ENCODE results near the gene WDR5. TPM values are rescaled to one million over a fixed set of nuclear protein-coding genes. Genes with fewer than 3 reads are reported as not detected.
A peak's percentile ranks its signal among the peaks of the same experiment; 100 is the strongest.

WDR5 gene
- total RNA-seq, 2 experiments from 2014 or later, result 41.2 to 47.0 TPM

DNA sequence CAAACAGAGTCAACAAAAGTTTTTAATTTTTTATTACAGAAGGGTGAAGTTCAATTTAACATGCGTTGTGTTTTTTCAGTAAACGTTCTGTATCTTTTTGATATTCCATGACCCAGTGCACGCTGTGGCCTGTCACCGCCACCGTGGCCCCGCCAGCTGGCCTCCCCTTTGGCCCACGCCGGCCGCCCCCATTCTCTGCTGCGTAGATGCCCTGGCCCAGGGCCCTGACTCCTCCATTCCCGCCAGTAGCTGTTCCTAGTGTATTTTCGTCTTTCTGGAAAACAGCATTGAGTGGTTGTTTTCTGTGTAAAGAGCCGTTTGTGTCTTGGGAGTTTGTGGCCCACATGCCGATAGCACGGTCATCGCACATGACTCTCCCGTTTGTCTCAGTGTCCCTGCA, 22.4 kb downstream of the WDR5 start:
- Mint-ChIP-seq H3K4me3 (no peak overlapping the region), H3K4me1 (peaks cover 5% of the 10 kb centered on the region), H3K27me3 (no peaks in the 10 kb centered on the region), H3K9me3 (ENCODE audit: low read depth) (no peaks in the 10 kb centered on the region), H3K36me3 (peaks cover 24% of the 10 kb centered on the region), H3K27ac (no peak overlapping the region)
- no peak for ATAC-seq
- no peak for DNase-seq
- CTCF ChIA-PET, result no interaction called here

DNA sequence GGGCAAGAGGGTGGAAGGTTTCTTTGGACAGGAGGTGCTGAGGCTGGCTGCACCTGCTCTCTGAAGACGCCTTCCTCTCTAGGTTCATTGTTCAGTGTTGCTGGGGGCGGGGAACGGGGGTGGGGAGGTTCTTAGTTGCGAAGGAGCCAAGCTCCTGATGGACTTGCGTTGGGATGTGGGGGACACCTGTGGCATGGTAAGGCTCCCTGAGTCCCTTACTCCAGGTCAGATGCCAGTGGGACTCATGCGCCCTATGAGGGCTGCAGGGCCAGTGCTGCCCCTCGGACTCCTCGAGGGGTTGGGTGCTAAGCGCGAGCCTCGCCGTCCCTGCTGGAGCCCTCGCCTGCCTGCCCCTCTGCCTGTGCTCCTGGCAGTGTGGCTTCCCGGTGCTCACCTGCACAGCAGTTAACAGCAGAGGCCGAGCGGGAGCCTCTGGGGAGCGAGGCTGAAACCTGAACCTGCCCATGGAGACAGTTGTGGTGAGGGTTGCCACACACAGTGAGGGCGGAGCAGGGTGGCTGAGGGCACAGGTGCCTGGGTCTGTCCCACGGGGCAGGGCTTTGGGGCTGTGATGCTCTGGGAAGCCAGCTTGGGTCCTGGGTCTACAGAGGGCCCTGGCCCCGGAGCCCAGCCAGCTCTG, 23.0 kb downstream of the WDR5 start:
- no peaks in the 10 kb centered on the region for H3K27me3 Mint-ChIP-seq
- H3K9me3 Mint-ChIP-seq (ENCODE audit: low read depth), result no peaks in the 10 kb centered on the region
- H3K36me3 Mint-ChIP-seq, result peaks cover 24% of the 10 kb centered on the region
- DNase-seq (no peak), ATAC-seq (no peak)
- H3K27ac Mint-ChIP-seq, result no peak overlapping the region
- peaks cover 8% of the 10 kb centered on the region for H3K4me1 Mint-ChIP-seq
- CTCF ChIA-PET, result no interaction called here
- no peak overlapping the region for H3K4me3 Mint-ChIP-seq

DNA sequence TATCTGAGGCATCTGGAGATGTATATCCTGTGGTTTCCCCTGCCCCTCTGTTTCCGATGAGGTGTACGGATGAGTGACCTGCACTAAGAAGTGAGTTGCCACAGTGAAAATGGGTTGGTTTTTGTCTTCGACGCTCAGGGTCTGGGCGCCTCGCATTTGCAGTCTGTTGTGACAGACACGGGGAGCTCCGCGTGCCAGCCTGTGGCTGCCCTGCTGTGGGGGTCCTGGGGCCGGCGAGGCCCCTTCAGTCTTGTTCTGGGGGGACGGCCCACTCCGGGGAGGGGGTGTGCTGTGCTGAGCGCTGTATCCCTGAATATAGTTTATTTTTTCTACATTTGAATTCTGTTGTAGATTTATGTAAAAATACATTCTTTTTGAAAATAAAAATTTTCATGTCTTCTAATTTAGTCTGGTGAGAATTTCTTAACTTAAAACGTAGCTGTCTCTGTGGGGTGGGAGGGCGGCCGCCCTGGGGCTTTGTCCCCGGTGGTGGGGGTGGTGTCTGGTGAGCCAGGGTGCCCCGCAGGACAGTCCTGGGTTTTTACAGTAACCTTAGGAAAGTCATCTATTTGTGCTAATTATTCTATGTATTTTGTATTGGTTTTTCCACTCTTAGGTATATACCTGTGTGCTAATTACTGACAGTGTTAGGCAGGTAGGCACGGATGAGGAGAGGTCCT, 23.8 kb downstream of the WDR5 start:
- no peak for DNase-seq
- Mint-ChIP-seq H3K9me3 (ENCODE audit: low read depth) (no peaks in the 10 kb centered on the region), H3K36me3 (peaks cover 22% of the 10 kb centered on the region), H3K4me3 (no peak overlapping the region), H3K4me1 (peaks cover 8% of the 10 kb centered on the region), H3K27me3 (no peaks in the 10 kb centered on the region), H3K27ac (no peak overlapping the region)
- CTCF ChIA-PET, result no interaction called here
- no peak for ATAC-seq

DNA sequence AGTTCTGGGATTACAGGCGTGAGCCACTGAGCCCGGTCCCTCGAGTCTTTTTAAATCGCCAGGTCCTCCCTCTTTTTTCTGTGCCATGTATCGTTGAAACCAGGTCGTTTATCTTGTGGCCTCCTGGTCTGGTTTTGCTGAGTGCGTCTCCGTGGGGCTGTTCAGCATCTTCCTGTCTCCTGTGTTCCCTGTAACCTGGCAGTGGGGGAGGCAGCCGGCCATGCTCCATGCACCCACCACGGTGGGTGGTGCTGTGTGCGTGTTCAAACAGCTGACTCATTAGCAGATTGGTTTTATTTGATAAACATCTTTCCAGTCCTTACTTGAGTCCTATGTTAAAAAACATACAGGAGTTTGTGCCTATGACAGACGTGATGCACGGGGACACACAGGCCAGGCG, 25.8 kb downstream of the WDR5 start:
- ATAC-seq (no peak), DNase-seq (no peak)
- Mint-ChIP-seq H3K4me1 (peaks cover 20% of the 10 kb centered on the region), H3K4me3 (no peak overlapping the region), H3K9me3 (ENCODE audit: low read depth) (no peaks in the 10 kb centered on the region), H3K27me3 (no peaks in the 10 kb centered on the region), H3K36me3 (peaks cover 15% of the 10 kb centered on the region), H3K27ac (no peak overlapping the region)
- CTCF ChIA-PET, result interaction anchor here (2.0 to 3.6 kb wide), 2 partner anchors 9 to 281 kb away, joined by 6 to 21 read pairs; no protein-coding TSS in a partner anchor

GRCh38 chr9:134162212-134162775, 26.4 kb downstream of the WDR5 start:
- H3K9me3 Mint-ChIP-seq (ENCODE audit: low read depth), result no peaks in the 10 kb centered on the region
- peak overlapping the region; percentile 20 for H3K4me3 Mint-ChIP-seq
- no peak for ATAC-seq
- peaks cover 15% of the 10 kb centered on the region for H3K36me3 Mint-ChIP-seq
- no peaks in the 10 kb centered on the region for H3K27me3 Mint-ChIP-seq
- CTCF ChIA-PET, result interaction anchor here (1.5 to 3.6 kb wide), 5 partner anchors 9 to 281 kb away, joined by 5 to 21 read pairs (median 6); no protein-coding TSS in a partner anchor
- H3K4me1 Mint-ChIP-seq, result peaks cover 20% of the 10 kb centered on the region
- peak overlapping the region; percentile 54 for H3K27ac Mint-ChIP-seq
- no peak for DNase-seq

GRCh38 chr9:134162926-134163370, 27.1 kb downstream of the WDR5 start:
- Mint-ChIP-seq H3K27me3 (no peaks in the 10 kb centered on the region), H3K36me3 (peaks cover 11% of the 10 kb centered on the region), H3K27ac (peak overlapping the region; percentile 54), H3K4me3 (no peak overlapping the region), H3K9me3 (ENCODE audit: low read depth) (no peaks in the 10 kb centered on the region), H3K4me1 (peaks cover 20% of the 10 kb centered on the region)
- CTCF ChIA-PET, result interaction anchor here (1.3 to 3.6 kb wide), 9 partner anchors 8 to 280 kb away, joined by 4 to 21 read pairs (median 7); partner anchors contain the start of gene WDR5
- DNase-seq (no peak), ATAC-seq (no peak)

- Mint-ChIP-seq H3K9me3 (ENCODE audit: low read depth) (no peaks in the 10 kb centered on the region), H3K4me1 (peaks cover 20% of the 10 kb centered on the region), H3K27ac (no peak overlapping the region), H3K27me3 (no peaks in the 10 kb centered on the region), H3K36me3 (peaks cover 6% of the 10 kb centered on the region), H3K4me3 (no peak overlapping the region)
- CTCF ChIA-PET, result interaction anchor here (0.7 to 3.6 kb wide), 9 partner anchors 11 to 279 kb away, joined by 3 to 21 read pairs (median 7); partner anchors contain the start of gene WDR5
- peak; percentile 78 for DNase-seq
- ATAC-seq, result peak; percentile 18
These were observed 27.7 kb downstream of the WDR5 start for GRCh38 chr9:134163371-134164196.

DNA sequence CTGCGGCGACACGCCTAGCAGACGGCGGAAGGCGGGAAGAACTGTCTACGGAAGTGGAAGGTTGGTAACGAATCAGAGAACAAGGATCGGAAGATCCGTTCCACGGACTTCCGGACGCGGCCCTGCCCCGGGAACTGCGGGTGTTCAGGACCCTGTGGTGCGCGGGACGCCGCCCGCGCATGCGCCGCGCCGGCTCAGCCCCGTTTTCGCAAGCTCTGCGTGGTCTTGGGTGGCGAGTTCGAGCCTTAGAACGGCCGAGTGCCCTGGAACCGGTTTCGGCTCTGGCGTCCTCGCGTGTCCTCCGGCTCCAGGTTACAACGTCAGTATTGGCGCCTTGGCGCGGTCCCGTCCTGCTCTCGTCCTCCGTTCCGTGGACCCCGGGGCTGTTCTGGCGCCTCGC, 29.0 kb downstream of the WDR5 start:
- H3K36me3 Mint-ChIP-seq, result peaks cover 6% of the 10 kb centered on the region
- DNase-seq (no peak), ATAC-seq (no peak)
- H3K27ac Mint-ChIP-seq, result no peak overlapping the region
- no peaks in the 10 kb centered on the region for H3K9me3 Mint-ChIP-seq (ENCODE audit: low read depth)
- H3K4me3 Mint-ChIP-seq, result no peak overlapping the region
- peaks cover 20% of the 10 kb centered on the region for H3K4me1 Mint-ChIP-seq
- CTCF ChIA-PET, result interaction anchor here (2.2 to 3.6 kb wide), 3 partner anchors 29 to 278 kb away, joined by 8 to 21 read pairs (median 16); partner anchors contain the start of gene WDR5
- no peaks in the 10 kb centered on the region for H3K27me3 Mint-ChIP-seq

GRCh38 chr9:134165357-134166315, 29.8 kb downstream of the WDR5 start:
- Mint-ChIP-seq H3K27me3 (no peaks in the 10 kb centered on the region), H3K36me3 (peaks cover 5% of the 10 kb centered on the region), H3K4me3 (peak overlapping the region; percentile 25), H3K27ac (no peak overlapping the region), H3K9me3 (ENCODE audit: low read depth) (no peaks in the 10 kb centered on the region), H3K4me1 (peaks cover 20% of the 10 kb centered on the region)
- no peak for ATAC-seq
- peak; percentile 70 for DNase-seq
- CTCF ChIA-PET, result interaction anchor here (2.6 to 3.6 kb wide), 2 partner anchors 100 to 277 kb away, joined by 8 to 21 read pairs; no protein-coding TSS in a partner anchor

DNA sequence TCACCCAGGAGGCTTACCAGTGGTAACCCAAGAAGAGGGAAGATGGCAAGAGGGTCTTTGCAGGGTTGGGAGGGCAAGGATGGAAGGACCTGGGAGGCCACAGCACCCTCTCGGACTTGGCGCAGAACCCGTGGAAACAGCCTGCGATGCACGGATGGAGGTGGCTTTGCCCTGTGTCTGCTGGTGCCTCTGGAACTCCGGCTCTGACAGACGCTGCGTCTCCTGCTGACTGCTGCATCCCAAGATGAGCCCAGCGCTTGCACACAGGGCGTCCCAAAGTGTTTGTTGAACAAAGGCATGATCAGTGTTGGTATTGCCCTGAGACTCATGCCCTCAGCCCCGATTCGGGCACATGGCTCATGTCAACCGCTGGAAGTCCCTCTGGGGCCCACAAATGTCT, 30.5 kb downstream of the WDR5 start:
- Mint-ChIP-seq H3K4me1 (peaks cover 20% of the 10 kb centered on the region), H3K27ac (no peak overlapping the region), H3K36me3 (peaks cover 5% of the 10 kb centered on the region), H3K27me3 (no peaks in the 10 kb centered on the region), H3K4me3 (peak overlapping the region; percentile 25), H3K9me3 (ENCODE audit: low read depth) (no peaks in the 10 kb centered on the region)
- no peak for ATAC-seq
- no peak for DNase-seq
- CTCF ChIA-PET, result no interaction called here

DNA sequence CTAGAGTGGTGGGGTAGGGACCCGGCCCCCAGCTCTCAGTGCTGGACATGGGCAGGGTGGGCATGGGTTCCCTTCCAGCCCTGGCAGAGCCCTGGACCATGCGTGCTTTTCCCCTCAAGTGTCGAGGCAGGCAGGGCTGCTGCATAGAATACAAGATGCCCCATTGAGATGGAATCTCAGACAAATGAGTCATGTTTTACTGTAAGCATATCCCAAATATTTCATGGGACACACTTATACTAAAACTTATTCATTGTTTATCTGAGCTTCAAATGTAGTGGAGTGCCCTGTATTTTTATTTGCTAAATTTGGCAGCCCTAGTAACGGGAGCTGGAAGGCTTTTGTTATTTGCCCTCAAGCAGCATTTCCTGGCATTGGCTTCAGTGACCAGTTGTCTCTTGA, 31.6 kb downstream of the WDR5 start:
- peaks cover 17% of the 10 kb centered on the region for H3K4me1 Mint-ChIP-seq
- H3K9me3 Mint-ChIP-seq (ENCODE audit: low read depth), result no peaks in the 10 kb centered on the region
- no peak overlapping the region for H3K27ac Mint-ChIP-seq
- H3K4me3 Mint-ChIP-seq, result no peak overlapping the region
- ATAC-seq (no peak), DNase-seq (no peak)
- peaks cover 5% of the 10 kb centered on the region for H3K36me3 Mint-ChIP-seq
- H3K27me3 Mint-ChIP-seq, result no peaks in the 10 kb centered on the region
- CTCF ChIA-PET, result interaction anchor here (5.0 kb wide), 1 partner anchor 275 kb away, joined by 50 read pairs; no protein-coding TSS in a partner anchor
